ENCODE measurements around the gene ANGEL1. TPM values are rescaled to one million over a fixed set of nuclear protein-coding genes. Genes with fewer than 3 reads are reported as not detected.

The ANGEL1 gene
- total RNA-seq, 2 experiments from 2014 or later, result 17.0 to 19.8 TPM

DNA sequence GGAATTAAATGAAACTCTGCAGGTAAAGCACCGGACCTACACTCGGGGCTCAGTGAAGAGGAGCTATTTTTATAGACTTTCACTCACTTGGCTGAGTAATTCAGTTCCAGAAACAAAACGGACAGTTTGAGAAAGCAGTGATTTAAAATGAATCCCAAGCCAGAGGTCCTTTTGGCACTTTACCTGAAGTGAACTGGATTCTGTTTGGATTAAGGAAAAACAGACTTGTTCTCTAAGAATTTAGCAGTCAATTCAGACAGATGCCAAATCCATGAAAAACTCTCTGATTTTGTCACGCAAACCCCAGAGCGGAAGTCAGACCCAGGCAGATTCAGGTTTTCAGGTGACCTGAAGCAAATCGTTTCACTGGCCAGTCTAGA is 56.3 kb downstream of the ANGEL1 start:
- intact Hi-C loops (cut with micrococcal nuclease), result no loop called here
- H3K9me3 Mint-ChIP-seq, result no peaks in the 10 kb centered on the region
- H3K36me3 Mint-ChIP-seq (ENCODE audit: low read depth), result no peaks in the 10 kb centered on the region

DNA sequence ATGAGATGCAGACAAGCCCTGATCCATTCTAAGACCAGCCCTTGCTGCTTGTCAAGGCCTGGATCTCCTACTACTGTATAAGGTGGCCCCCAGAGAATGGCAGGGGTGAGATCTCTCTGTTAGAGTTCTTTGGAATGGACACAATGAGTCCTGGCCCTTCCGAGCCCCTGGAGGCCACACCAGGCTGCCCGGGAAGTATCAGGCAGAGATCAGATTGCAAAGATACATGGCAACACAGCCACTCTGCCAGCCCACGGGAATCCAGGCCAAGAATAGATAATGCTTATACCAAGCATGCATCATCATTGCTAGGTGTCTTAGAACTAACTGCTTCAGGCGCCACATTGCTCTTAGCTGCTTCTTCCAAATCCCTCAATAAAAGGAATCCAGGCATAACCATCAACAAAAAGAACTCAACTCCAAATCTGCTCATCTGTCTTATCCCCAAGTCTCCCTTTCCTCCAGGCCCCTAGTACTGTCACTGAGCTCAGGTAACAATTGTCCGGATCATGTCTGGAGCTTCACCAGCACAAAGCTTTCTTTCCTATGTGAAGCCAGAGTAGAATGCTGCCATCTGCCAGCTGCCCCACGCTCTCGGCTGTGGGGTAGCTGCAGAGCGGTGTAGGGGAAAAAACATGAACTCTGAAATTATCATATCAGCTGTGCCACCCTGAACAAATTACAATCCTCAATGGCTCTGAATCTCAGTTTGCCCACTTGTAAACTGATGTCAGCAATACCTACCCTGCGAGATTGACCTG is 56.9 kb downstream of the ANGEL1 start:
- no peaks in the 10 kb centered on the region for H3K9me3 Mint-ChIP-seq
- peaks cover under 1% of the 10 kb centered on the region for H3K4me1 Mint-ChIP-seq (ENCODE audit: low read depth)
- intact Hi-C loops (cut with micrococcal nuclease), result no loop called here
- peaks cover 22% of the 10 kb centered on the region for H3K27me3 Mint-ChIP-seq (ENCODE audit: low read depth)
- CTCF ChIA-PET, result interaction anchor here (0.6 to 0.7 kb wide), 2 partner anchors 55 to 57 kb away, joined by 3 read pairs; no protein-coding TSS in a partner anchor
- no peak for DNase-seq
- no peaks in the 10 kb centered on the region for H3K36me3 Mint-ChIP-seq (ENCODE audit: low read depth)
- H3K27ac Mint-ChIP-seq, result no peak overlapping the region
- no peak overlapping the region for H3K4me3 Mint-ChIP-seq

More for the DNA sequence above, 56.3 kb downstream of the ANGEL1 start:
- Mint-ChIP-seq H3K4me3 (no peak overlapping the region), H3K4me1 (ENCODE audit: low read depth) (peaks cover 2% of the 10 kb centered on the region), H3K27me3 (ENCODE audit: low read depth) (peaks cover 24% of the 10 kb centered on the region), H3K27ac (no peak overlapping the region)
- DNase-seq, result no peak
- CTCF ChIA-PET, result interaction anchor here (0.6 kb wide), 1 partner anchor 54 kb away, joined by 3 read pairs; no protein-coding TSS in a partner anchor

DNA sequence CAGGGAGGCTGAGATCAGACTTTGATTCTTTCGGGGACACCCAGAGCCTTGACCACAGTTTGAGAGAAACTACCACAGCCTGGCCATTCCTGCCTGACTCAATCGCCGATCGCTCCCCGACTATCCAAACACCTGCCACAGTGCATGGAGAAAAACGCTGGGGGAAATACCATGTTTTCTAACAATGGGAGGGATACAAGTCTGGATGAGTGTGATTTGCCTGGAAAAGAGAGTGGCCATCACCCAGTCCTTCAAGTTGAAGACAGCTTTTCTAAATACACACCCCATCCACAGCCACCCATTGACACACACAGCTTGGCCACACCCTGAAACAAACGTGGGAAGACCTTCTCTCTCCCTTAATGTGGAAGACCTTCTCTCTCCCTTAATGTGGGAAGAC is 58.1 kb downstream of the ANGEL1 start:
- Mint-ChIP-seq H3K27ac (no peak overlapping the region), H3K4me3 (no peak overlapping the region), H3K27me3 (ENCODE audit: low read depth) (peaks cover 12% of the 10 kb centered on the region), H3K4me1 (ENCODE audit: low read depth) (no peaks in the 10 kb centered on the region), H3K36me3 (ENCODE audit: low read depth) (no peaks in the 10 kb centered on the region), H3K9me3 (no peaks in the 10 kb centered on the region)
- no peak for DNase-seq
- CTCF ChIA-PET, result no interaction called here
- intact Hi-C loops (cut with micrococcal nuclease), result no loop called here

DNA sequence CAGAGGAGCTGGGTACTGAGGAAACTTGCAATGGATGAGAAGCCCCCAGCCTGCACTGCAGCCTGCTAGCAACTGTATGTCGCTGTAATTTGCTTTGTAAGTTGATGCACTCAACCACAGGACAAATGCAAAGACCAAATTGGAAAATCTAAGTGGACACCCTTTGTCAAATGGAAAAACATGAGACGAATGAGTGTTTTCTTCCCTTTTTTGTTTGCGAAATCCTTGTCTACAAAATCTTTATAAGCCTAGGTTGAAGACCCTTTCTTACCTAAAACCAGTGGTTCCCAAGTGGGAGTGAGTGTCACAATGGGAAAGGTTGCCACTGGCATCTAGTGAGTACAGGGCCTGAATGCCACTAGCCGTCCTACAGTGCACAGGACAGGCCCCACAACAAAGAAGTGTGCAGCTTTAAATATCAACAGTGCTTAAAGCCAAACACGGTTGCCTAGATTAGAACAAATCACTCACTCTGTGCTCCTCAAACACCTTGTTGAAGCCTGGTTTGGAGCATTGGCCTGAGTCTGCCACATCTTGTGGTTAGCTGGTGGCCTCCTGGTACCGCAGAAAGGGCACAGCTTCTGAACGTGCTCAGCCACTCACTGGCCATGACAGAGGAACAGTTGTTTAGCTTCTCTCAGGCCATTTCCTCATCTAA is 59.0 kb downstream of the ANGEL1 start:
- Mint-ChIP-seq H3K4me1 (ENCODE audit: low read depth) (no peaks in the 10 kb centered on the region), H3K27ac (no peak overlapping the region), H3K4me3 (no peak overlapping the region), H3K27me3 (ENCODE audit: low read depth) (peaks cover 7% of the 10 kb centered on the region), H3K36me3 (ENCODE audit: low read depth) (no peaks in the 10 kb centered on the region), H3K9me3 (no peaks in the 10 kb centered on the region)
- CTCF ChIA-PET, result no interaction called here
- intact Hi-C loops (cut with micrococcal nuclease), result no loop called here
- DNase-seq, result no peak

DNA sequence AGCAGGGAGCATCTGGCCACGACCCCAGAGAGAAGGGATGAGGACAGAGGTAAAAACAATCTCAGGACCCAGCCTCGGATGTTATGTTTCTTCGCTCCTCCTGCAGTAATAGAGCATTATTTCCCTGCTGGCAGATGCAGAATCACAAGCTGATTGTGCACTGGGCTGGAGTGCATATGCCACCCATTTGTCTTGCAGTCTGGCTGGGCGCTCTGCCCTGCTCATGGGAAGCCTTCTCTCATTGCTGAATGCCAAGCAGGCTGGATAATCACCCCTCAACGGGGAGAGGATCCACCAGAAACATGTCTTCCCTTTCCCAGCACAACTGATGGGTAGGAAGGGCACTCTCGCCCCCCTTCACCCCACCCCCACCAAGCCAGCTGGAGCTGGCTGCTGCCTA is 59.9 kb downstream of the ANGEL1 start:
- Mint-ChIP-seq H3K4me1 (ENCODE audit: low read depth) (no peaks in the 10 kb centered on the region), H3K9me3 (no peaks in the 10 kb centered on the region), H3K36me3 (ENCODE audit: low read depth) (no peaks in the 10 kb centered on the region), H3K27ac (no peak overlapping the region), H3K4me3 (no peak overlapping the region), H3K27me3 (ENCODE audit: low read depth) (no peaks in the 10 kb centered on the region)
- CTCF ChIA-PET, result no interaction called here
- DNase-seq, result no peak
- intact Hi-C loops (cut with micrococcal nuclease), result no loop called here

DNA sequence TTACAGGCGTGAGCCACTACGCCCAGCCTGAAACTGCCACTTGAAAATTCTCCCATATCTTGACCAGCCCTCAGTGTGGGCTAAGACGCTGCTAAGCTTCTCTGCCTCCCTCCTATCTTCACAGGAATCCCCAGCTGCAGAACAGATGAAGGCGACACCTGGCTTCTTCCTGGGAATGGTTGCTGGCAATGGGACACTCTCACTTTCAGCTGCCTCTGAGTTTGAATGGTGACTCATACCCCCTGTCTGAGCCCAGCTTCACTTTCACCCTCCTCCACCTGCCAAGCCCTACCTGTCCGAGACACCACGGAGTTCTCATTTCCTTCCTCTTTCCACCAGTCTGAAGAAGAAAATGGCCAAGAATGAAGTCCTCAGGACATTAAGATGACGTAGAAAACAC is 69.7 kb downstream of the ANGEL1 start:
- no peak overlapping the region for H3K4me3 Mint-ChIP-seq
- H3K4me1 Mint-ChIP-seq (ENCODE audit: low read depth), result no peaks in the 10 kb centered on the region

DNA sequence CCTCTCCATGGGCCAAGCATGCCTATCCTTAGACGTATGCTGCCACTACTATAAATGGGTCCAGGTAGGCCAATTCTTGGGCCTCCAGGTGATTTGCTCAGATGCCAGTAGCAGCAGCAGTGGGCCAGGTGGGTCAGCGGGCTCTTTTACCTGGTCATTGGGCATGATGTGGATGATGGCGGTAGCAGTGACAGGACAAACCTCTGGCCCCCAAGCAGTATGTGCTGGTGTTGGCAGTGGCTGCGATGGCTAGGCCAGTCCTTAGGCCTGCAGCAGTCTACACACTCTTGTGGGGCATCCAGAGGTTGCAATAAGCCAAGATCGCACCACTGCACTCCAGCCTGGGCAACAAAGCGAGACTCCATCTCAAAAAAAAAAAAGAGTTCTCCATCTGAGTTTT is 70.5 kb downstream of the ANGEL1 start:
- no peaks in the 10 kb centered on the region for H3K36me3 Mint-ChIP-seq (ENCODE audit: low read depth)
- H3K4me3 Mint-ChIP-seq, result no peak overlapping the region
- H3K4me1 Mint-ChIP-seq (ENCODE audit: low read depth), result no peaks in the 10 kb centered on the region
- CTCF ChIA-PET, result no interaction called here
- H3K27ac Mint-ChIP-seq, result no peak overlapping the region
- intact Hi-C loops (cut with micrococcal nuclease), result no loop called here
- no peak for DNase-seq
- H3K27me3 Mint-ChIP-seq (ENCODE audit: low read depth), result peaks cover 11% of the 10 kb centered on the region
- H3K9me3 Mint-ChIP-seq, result peaks cover 13% of the 10 kb centered on the region

More for the DNA sequence above, 69.7 kb downstream of the ANGEL1 start:
- intact Hi-C loops (cut with micrococcal nuclease), result no loop called here
- peaks cover 13% of the 10 kb centered on the region for H3K9me3 Mint-ChIP-seq
- CTCF ChIA-PET, result no interaction called here
- no peaks in the 10 kb centered on the region for H3K36me3 Mint-ChIP-seq (ENCODE audit: low read depth)
- peaks cover 11% of the 10 kb centered on the region for H3K27me3 Mint-ChIP-seq (ENCODE audit: low read depth)
- no peak for DNase-seq
- H3K27ac Mint-ChIP-seq, result no peak overlapping the region

DNA sequence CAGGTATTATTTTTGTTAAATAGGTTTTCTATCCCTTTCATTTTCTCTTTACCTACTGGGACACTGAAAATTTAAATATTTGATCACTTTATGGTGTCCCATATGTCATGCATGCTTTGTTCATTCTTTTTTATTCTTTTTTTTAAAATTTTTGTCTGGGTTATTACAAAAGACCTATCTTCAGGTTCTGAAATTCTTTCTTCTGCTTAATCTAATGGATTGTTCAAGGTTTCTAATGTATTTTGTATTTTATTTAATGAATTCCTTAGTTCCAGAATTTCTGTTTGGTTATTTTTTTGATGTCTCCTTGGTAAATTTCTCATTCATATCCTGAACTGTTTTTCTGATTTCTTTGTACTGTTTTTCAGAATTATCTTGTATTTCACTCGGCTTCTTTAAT is 71.6 kb downstream of the ANGEL1 start:
- intact Hi-C loops (cut with micrococcal nuclease), result no loop called here
- no peak for DNase-seq
- Mint-ChIP-seq H3K27ac (no peak overlapping the region), H3K4me1 (ENCODE audit: low read depth) (no peaks in the 10 kb centered on the region), H3K9me3 (peaks cover 13% of the 10 kb centered on the region), H3K27me3 (ENCODE audit: low read depth) (peaks cover 11% of the 10 kb centered on the region), H3K4me3 (no peak overlapping the region), H3K36me3 (ENCODE audit: low read depth) (no peaks in the 10 kb centered on the region)
- CTCF ChIA-PET, result no interaction called here

Other genes starting within 250 kb of the ANGEL1 start
- 1 to 10 TPM in 1 of 2 experiments, under 1 TPM in 1; 0.86 to 1.2 TPM for gene VASH1, start 51.4 kb downstream of the ANGEL1 start, total RNA-seq
- gene LRRC74A, start 13.5 kb upstream of the ANGEL1 start, total RNA-seq, result not detected
- gene IRF2BPL, start 215.8 kb upstream of the ANGEL1 start, total RNA-seq, result 10 to 100 TPM; 34.8 to 35.2 TPM